ENCODE measurements around the gene PID1. TPM values are rescaled to one million over a fixed set of nuclear protein-coding genes. Genes with fewer than 3 reads are reported as not detected.

Gene PID1
- total RNA-seq, 2 donors from 2014 or later: 0.55 to 1.6 TPM

GRCh38 chr2:229230256-229230655 lies 40.8 kb downstream of the PID1 start:
- H3K4me3 Mint-ChIP-seq: no peak overlapping the region
- no peak for TF ChIP-seq CTCF (conservative IDR thresholded peaks at IDR 0.05)
- H3K27ac Mint-ChIP-seq: no peak overlapping the region
- no peaks in the 10 kb centered on the region for H3K27me3 Mint-ChIP-seq (ENCODE audit: insufficient read depth)
- Histone ChIP-seq H3K36me3 (ENCODE audit: control insufficient read depth, insufficient read depth, low read length) (no peaks in the 10 kb centered on the region), H3K27me3 (ENCODE audit: control insufficient read depth, insufficient read depth, low read length, poor library complexity, severe bottlenecking) (no peaks in the 10 kb centered on the region), H3K9ac (ENCODE audit: extremely low read depth, low read length, poor library complexity, severe bottlenecking) (no peak overlapping the region), H3K9me3 (ENCODE audit: control insufficient read depth, low read length) (no peaks in the 10 kb centered on the region), H3K4me3 (ENCODE audit: low read length) (no peak overlapping the region), H3K27ac (ENCODE audit: low read depth, low read length) (no peak overlapping the region), H3K4me1 (ENCODE audit: control insufficient read depth, insufficient read depth, low read length) (no peaks in the 10 kb centered on the region)
- H3K4me1 Mint-ChIP-seq: no peaks in the 10 kb centered on the region
- no peak for DNase-seq
- WGBS, 2 experiments (ENCODE audit: insufficient coverage in 1 of 2, insufficient read length in 1 of 2): 75 to 97% methylated on average over 1 to 2 of the region's 2 CpGs
- H3K36me3 Mint-ChIP-seq (ENCODE audit: low read depth): no peaks in the 10 kb centered on the region
- H3K9me3 Mint-ChIP-seq: no peaks in the 10 kb centered on the region

DNA sequence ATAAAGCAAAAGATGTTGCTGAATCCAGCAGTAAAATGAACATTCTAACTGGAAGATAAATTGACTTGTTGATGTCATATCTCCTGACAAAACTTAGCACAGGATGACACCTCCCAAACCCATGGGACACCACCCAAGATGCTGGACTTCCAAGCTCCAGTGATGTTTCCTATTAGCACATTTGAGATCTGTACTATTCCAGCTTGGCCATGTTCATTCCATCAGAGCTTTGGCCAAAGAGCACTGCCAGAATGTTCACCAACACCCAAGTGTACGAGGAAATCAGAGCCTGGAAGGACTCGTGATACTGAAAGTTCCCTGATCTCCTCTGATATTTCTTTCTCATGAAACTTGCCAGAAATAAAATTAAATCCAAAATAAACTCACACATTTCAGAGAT lies 44.7 kb downstream of the PID1 start:
- TF ChIP-seq CTCF (conservative IDR thresholded peaks at IDR 0.05): no peak
- Mint-ChIP-seq H3K9me3 (no peaks in the 10 kb centered on the region), H3K27me3 (ENCODE audit: insufficient read depth) (no peaks in the 10 kb centered on the region), H3K27ac (no peak overlapping the region), H3K4me3 (no peak overlapping the region), H3K4me1 (no peaks in the 10 kb centered on the region), H3K36me3 (ENCODE audit: low read depth) (no peaks in the 10 kb centered on the region)
- DNase-seq: no peak
- Histone ChIP-seq H3K4me3 (ENCODE audit: low read length) (no peak overlapping the region), H3K27me3 (ENCODE audit: control insufficient read depth, insufficient read depth, low read length, poor library complexity, severe bottlenecking) (no peaks in the 10 kb centered on the region), H3K4me1 (ENCODE audit: control insufficient read depth, insufficient read depth, low read length) (no peaks in the 10 kb centered on the region), H3K27ac (ENCODE audit: low read depth, low read length) (no peak overlapping the region), H3K36me3 (ENCODE audit: control insufficient read depth, insufficient read depth, low read length) (no peaks in the 10 kb centered on the region), H3K9ac (ENCODE audit: extremely low read depth, low read length, poor library complexity, severe bottlenecking) (no peak overlapping the region), H3K9me3 (ENCODE audit: control insufficient read depth, low read length) (no peaks in the 10 kb centered on the region)
- 81 to 82% methylated on average over 2 of the region's 2 CpGs for WGBS, 2 experiments (ENCODE audit: insufficient coverage in 1 of 2, insufficient read length in 1 of 2)

GRCh38 chr2:229223107-229223506 lies 48.0 kb downstream of the PID1 start:
- H3K9me3 Mint-ChIP-seq: no peaks in the 10 kb centered on the region
- H3K36me3 ChIP-seq (ENCODE audit: control insufficient read depth, insufficient read depth, low read length): no peaks in the 10 kb centered on the region
- H3K4me1 ChIP-seq (ENCODE audit: control insufficient read depth, insufficient read depth, low read length): no peaks in the 10 kb centered on the region
- H3K4me3 Mint-ChIP-seq: no peak overlapping the region
- no peak for TF ChIP-seq CTCF (conservative IDR thresholded peaks at IDR 0.05)
- H3K27me3 ChIP-seq (ENCODE audit: control insufficient read depth, insufficient read depth, low read length, poor library complexity, severe bottlenecking): no peaks in the 10 kb centered on the region
- H3K36me3 Mint-ChIP-seq (ENCODE audit: low read depth): no peaks in the 10 kb centered on the region
- DNase-seq: no peak
- no peak overlapping the region for H3K9ac ChIP-seq (ENCODE audit: extremely low read depth, low read length, poor library complexity, severe bottlenecking)
- H3K27ac Mint-ChIP-seq: no peak overlapping the region
- no peaks in the 10 kb centered on the region for H3K27me3 Mint-ChIP-seq (ENCODE audit: insufficient read depth)
- no peaks in the 10 kb centered on the region for H3K9me3 ChIP-seq (ENCODE audit: control insufficient read depth, low read length)
- H3K4me3 ChIP-seq (ENCODE audit: low read length): no peak overlapping the region
- no peak overlapping the region for H3K27ac ChIP-seq (ENCODE audit: low read depth, low read length)
- no peaks in the 10 kb centered on the region for H3K4me1 Mint-ChIP-seq
- whole genome bisulfite sequencing, 2 experiments (ENCODE audit: insufficient coverage in 1 of 2, insufficient read length in 1 of 2): 97 to 100% methylated on average over 1 of the region's 1 CpG

Measured in endodermal cell (in vitro differentiated cells).